ENCODE results near the gene WDR64.

WDR64 gene

DNA sequence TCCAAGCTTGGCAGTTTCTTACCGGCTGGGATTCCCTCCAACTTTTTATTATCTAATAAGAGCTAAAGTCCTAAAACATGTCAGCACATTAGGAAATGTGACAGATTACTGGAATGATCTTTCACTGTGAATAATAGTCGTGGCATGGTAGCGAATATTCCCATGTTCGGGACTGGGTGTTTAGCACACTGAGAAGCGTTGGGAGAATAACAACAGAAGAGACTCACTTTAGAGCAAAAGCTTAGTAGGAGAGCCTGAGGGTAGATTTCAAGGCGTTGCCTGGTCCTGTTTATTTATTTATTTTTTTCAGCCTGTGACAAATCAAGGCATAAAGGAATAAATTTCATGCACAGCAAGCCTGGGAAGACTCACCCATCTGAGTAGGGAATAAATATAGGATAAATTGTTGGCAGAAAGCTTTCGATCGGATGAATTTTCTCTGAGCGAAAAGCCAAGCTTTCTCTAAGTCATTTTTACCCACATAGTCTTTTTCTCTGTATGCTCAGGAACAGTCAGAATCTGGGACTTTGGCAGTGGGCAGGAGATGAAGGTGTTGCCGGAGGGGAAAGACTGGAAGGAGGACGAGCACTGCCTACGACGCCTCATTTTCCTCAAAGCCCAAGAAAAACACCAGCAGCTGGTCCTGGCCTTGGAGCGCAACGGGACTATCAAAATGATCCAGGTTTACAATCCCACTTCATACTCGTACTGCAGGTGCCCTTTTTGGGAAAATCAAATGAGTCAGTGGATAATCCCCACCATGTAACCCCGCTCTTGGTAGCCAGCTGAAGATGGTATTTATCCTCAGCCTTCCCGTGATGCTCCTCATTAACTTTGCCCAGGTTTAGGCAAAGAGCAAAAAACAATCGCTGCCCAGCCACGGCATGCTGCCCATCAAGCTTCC lies 97.2 kb downstream of the WDR64 start:
- no peak for DNase-seq (ENCODE audit: extremely low spot score)
- ChIA-PET POLR2A (no interaction called here), CTCF (interaction anchor here (1.3 kb wide), 1 partner anchor 27 kb away, joined by 4 read pairs; no protein-coding TSS in a partner anchor)
- TF ChIP-seq, protein P1, sequence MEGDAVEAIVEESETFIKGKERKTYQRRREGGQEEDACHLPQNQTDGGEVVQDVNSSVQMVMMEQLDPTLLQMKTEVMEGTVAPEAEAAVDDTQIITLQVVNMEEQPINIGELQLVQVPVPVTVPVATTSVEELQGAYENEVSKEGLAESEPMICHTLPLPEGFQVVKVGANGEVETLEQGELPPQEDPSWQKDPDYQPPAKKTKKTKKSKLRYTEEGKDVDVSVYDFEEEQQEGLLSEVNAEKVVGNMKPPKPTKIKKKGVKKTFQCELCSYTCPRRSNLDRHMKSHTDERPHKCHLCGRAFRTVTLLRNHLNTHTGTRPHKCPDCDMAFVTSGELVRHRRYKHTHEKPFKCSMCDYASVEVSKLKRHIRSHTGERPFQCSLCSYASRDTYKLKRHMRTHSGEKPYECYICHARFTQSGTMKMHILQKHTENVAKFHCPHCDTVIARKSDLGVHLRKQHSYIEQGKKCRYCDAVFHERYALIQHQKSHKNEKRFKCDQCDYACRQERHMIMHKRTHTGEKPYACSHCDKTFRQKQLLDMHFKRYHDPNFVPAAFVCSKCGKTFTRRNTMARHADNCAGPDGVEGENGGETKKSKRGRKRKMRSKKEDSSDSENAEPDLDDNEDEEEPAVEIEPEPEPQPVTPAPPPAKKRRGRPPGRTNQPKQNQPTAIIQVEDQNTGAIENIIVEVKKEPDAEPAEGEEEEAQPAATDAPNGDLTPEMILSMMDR (IDR thresholded peaks at IDR 0.05; ENCODE audit: control extremely low read depth, extremely low read depth, low read depth, missing control alignments): no peak

DNA sequence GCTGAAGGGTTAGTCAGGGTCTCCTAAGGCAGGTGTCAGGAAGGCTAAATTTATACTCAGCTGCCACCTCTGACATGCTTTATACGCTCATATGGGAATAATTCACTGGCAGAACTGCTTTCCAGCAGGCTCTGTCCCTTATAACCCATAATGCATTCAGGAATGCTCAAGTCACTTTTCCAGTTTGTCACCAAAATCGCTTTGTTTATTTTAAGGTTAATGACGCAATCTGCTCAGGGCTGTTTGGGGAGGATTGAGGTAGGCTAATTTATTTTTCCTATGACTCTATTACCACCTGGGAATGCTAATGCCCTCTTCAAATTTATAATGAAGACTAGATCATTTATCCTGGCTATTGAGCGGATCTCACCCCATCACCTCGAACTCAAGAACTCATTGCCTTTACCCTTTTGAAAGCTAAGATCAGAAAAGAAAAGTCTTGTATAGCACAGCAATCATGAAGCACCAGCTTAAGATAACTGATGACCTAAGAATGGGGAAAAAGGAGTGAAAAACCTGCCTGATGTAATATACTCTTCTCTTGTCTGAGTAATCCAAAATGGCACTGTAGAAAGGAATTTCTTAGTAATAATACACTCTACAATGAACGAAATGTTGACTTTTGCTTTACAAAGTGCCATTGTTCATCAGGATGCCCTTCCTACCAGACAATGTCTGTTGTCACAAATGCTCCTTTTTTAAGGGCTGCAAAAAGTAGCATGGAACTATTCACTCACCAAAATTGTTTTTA lies 98.0 kb downstream of the WDR64 start:
- ChIA-PET POLR2A (no interaction called here), CTCF (no interaction called here)
- TF ChIP-seq, protein P1 (IDR thresholded peaks at IDR 0.05; ENCODE audit: control extremely low read depth, extremely low read depth, low read depth, missing control alignments): no peak
- DNase-seq (ENCODE audit: extremely low spot score): no peak

DNA sequence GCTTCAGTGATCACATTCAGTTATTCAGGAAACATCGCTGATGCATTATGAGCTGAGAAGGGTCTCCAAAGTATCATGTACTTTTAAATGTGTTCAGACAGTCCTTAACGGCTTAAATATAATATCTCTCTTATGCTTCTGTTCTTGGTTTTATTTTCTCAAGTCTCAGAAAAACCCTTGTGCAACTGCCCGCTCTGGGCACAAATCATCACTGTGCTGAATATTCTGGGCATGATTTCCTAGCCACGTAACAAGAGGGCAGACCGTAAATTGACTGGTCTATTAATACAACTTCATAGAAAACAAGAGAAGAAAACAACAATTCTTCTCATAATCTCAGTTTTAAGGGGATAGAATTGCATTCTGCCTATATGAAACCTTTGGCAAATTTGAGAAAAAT lies 99.4 kb downstream of the WDR64 start:
- TF ChIP-seq, protein P1 (IDR thresholded peaks at IDR 0.05; ENCODE audit: control extremely low read depth, extremely low read depth, low read depth, missing control alignments): no peak
- no peak for DNase-seq (ENCODE audit: extremely low spot score)
- POLR2A ChIA-PET: no interaction called here
- CTCF ChIA-PET: interaction anchor here (0.6 to 1.0 kb wide), 2 partner anchors 10 to 13 kb away, joined by 3 read pairs; no protein-coding TSS in a partner anchor

DNA sequence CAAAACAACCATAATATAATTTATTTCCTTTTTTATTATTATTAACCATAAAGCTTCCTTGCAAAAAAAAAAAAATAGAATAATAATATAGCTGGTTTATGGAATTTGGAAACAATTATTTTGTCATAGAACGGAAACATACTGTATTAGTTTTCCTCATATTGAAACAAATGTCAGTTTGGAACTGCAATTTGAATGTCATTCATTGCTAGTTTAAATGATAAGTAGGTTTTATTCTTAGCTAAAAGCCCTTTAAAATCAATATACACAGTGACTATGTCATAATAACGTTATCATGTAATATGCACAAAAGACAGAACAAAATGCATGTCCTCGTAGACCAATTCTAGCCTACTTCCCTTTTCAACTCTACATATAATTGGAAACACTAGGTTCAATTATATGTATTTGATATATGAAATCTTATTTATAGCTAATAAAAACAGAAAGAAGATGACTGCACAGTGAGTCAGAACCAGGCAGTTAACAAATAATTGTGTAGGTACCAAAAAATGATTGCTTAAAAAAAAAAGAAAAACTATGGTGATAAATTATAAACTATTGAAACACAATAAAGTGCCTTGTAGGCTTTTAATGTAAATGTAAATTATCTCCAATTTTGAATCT lies 110.7 kb downstream of the WDR64 start:
- TF ChIP-seq, protein P1 (IDR thresholded peaks at IDR 0.05; ENCODE audit: control extremely low read depth, extremely low read depth, low read depth, missing control alignments): no peak
- ChIA-PET POLR2A (no interaction called here), CTCF (interaction anchor here (1.1 to 1.2 kb wide), 2 partner anchors 11 to 71 kb away, joined by 3 read pairs; no protein-coding TSS in a partner anchor)

DNA sequence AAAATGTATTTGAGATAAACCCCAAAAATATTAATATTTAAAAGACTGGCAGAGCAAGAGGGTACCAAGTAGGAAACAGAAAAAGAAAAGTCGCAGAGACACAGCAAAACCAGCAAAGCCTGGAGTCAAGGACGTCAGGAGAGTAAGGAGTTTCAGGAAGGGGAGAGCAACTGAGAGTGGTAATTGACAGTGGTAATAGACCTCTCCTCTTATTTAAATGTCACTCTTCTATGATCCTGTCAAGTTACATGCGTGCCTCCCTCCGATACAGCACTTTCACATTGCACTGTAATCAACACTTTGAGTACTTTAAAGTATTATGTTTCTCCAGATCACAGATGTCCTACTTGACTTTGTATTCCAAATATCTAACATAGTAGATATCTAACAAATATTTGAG lies 113.3 kb downstream of the WDR64 start:
- POLR2A ChIA-PET: no interaction called here
- DNase-seq (ENCODE audit: extremely low spot score): no peak
- TF ChIP-seq, protein P1 (IDR thresholded peaks at IDR 0.05; ENCODE audit: control extremely low read depth, extremely low read depth, low read depth, missing control alignments): no peak
- CTCF ChIA-PET: interaction anchor here (1.3 kb wide), 1 partner anchor 13 kb away, joined by 3 read pairs; no protein-coding TSS in a partner anchor

More for the DNA sequence above, 110.7 kb downstream of the WDR64 start:
- no peak for DNase-seq (ENCODE audit: extremely low spot score)

DNA sequence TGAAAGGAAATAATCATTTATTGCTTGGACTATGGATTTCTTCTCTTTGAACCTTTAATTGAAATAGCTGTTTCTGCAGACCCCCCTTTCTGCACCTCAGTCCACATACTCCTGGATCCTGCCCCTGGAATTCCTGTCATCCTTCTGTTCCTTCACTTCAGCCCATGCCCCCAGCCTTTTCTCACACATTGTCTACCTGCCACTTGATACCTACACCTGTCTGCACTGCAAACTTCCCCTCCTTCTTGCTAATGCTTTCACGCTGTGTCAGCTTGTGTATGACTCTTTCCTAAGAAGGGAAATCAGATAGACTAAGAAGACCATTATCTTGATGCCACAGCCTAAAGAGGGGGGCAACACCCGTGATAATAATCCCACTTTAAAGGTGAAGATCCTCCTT lies 115.7 kb downstream of the WDR64 start:
- POLR2A ChIA-PET: no interaction called here
- DNase-seq (ENCODE audit: extremely low spot score): no peak
- TF ChIP-seq, protein P1 (IDR thresholded peaks at IDR 0.05; ENCODE audit: control extremely low read depth, extremely low read depth, low read depth, missing control alignments): no peak
- CTCF ChIA-PET: no interaction called here
